ENCODE data around the gene LSM7.

LSM7 gene

DNA sequence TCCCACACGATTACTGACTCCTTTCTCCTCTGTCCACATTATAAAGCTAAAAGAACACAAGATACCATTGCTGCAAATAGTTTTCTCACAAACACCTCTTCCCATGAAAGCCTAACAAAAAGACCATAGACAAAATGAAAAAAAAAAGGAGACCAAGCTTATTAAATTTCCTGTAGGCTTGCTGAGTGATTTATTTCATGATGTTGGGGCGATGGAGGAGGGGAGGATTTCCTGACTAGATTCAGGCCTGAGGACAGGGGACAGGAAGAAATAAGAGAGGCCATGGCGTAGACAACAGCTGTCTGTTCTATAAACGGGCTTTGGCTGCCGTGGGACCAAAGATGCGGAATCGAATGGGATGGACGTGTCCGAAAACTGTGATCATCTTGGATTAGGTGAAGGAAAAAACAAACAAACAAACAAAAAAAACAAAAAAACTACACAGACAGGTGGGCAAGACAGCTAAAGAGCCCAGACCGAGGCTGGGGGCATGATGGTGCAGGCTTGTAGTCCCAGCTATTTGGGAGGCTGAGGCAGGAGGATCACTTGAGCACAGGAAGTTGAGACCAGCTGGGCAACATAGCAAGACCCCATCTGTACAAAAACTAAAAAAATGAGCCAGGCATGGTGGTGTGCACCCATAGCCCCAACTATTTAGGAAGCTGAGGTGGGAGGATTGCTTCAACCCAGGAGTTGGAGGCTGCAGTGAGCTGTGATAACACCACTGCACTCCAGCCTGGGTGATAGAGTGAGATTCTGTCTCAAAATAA, 37.0 kb upstream of the LSM7 start:
- TF ChIP-seq, protein P1, sequence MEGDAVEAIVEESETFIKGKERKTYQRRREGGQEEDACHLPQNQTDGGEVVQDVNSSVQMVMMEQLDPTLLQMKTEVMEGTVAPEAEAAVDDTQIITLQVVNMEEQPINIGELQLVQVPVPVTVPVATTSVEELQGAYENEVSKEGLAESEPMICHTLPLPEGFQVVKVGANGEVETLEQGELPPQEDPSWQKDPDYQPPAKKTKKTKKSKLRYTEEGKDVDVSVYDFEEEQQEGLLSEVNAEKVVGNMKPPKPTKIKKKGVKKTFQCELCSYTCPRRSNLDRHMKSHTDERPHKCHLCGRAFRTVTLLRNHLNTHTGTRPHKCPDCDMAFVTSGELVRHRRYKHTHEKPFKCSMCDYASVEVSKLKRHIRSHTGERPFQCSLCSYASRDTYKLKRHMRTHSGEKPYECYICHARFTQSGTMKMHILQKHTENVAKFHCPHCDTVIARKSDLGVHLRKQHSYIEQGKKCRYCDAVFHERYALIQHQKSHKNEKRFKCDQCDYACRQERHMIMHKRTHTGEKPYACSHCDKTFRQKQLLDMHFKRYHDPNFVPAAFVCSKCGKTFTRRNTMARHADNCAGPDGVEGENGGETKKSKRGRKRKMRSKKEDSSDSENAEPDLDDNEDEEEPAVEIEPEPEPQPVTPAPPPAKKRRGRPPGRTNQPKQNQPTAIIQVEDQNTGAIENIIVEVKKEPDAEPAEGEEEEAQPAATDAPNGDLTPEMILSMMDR (IDR thresholded peaks at IDR 0.05; ENCODE audit: extremely low read depth, missing control alignments) = no peak
- no peak for DNase-seq (ENCODE audit: low spot score)

DNA sequence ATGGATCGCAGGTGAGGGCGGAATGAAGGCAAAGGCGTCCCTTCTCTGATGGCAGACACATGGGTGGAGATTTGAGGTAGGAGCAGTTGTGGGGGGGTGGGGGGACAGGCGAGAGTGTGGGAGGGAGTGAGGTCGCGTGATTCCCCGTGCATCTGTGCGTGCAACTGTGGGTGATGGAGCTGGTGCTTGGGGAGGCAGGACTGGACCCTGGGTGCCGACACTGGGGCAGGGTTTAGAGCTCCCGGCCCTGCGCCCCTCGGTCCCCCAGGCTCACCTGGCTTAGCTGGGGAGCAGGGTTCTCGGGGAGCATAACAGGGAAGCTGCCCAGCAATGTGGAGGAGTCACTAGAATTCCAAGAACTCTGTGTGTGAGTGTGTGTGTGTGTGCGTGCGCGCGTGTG, 35.0 kb upstream of the LSM7 start:
- no peak for DNase-seq (ENCODE audit: low spot score)
- TF ChIP-seq, protein P1 (IDR thresholded peaks at IDR 0.05; ENCODE audit: extremely low read depth, missing control alignments) = no peak

DNA sequence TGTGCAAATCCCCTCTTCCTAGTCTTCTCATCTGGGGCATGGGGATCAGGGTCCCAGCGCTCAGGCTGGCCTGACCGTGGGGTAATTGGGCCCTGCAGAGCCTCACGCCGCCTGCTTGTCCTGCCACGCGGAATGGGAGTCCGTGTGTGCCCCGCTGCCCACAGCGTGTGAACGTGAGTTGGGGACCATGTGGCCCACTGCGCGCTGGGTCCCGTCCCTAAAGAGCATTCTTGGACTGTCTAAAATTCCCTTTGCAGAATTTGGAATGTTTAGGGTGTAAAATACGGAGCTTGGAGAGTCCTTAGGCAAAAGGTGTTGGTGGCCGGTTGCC, 34.5 kb upstream of the LSM7 start:
- no peak for DNase-seq (ENCODE audit: low spot score)
- TF ChIP-seq, protein P1 (IDR thresholded peaks at IDR 0.05; ENCODE audit: extremely low read depth, missing control alignments) = no peak

DNA sequence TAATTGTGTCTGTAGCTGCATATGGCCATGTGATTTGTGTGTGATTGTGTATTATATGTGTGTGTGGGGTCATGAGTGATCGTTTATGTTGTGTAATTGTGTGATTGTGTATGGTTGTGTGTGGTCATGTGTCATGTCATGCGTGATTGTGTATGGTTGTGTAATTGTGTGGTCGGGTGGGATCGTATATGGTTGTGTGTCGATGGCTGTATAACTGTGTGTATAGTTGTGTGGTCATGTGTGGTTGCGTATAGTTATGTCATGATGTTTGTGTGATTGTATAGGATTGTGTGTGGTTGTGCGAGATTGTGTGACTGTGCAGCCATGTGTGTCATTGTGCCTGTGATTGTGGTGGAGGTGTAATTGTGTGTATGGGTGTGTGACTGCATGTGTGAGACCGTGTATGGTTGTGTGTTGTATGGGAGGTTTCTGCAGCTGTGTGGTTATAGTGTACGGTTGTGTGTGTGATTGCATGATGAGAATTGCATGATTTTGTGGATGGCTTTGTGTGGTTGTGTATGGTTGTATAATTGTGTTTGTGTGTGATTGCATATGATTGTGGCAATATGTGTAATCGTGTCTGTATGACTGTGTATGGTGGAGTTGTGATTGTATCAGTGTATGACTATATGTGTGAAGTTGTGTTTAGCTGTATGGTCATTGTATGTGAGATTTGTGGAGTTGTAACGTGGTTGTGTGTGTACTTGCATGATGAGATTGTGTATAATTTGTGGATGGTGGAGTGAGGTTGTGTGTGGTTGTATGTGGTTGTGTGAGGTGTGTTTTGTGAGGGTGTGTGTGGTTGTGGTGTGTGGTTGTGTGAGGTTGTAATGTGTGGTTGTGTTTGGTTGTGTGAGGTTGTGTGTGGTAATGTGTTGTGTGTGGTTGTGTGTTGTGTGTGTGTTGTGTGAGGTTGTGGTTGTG, 33.9 kb upstream of the LSM7 start:
- DNase-seq (ENCODE audit: low spot score) = no peak
- TF ChIP-seq, protein P1 (IDR thresholded peaks at IDR 0.05; ENCODE audit: extremely low read depth, missing control alignments) = no peak

DNA sequence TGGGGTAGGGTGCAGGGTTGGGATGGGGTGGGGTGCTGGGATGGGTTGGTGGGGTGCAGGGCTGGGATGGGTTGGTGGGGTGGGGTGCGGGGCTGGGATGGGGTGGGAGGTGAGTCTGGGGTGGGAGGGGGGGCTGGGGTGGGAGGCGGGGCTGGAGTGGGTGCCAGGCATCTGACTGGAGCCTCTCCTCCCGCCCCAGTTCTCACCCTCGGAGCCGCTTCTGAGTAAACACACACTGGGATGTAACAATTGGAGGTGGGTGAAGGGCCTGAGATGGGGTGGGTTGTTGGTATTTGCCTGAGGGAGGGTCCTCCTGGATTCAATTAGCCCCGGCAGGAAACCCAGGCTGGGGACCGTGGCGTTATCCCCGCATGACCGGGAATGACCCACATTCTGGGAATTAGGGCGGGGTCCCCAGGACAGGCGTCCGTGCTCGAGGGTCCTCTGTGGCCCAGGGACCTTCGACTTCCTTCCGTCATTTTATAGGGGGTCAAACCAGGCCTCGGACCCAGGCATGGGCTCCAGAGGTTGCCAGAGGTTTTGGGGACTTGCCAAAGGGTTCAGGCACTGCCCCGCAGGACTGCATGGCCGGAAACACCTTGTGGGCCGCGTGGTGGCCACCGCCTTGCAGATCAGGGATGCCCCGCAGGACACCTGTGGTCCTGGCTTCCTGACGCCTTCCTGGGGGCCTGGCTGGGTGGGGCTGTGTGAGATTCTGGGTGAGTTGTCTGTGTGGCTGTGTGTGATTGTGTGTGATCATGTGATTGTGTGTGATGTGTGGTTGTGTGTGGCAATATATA, 33.1 kb upstream of the LSM7 start:
- TF ChIP-seq, protein P1 (IDR thresholded peaks at IDR 0.05; ENCODE audit: extremely low read depth, missing control alignments) = no peak
- DNase-seq (ENCODE audit: low spot score) = no peak

DNA sequence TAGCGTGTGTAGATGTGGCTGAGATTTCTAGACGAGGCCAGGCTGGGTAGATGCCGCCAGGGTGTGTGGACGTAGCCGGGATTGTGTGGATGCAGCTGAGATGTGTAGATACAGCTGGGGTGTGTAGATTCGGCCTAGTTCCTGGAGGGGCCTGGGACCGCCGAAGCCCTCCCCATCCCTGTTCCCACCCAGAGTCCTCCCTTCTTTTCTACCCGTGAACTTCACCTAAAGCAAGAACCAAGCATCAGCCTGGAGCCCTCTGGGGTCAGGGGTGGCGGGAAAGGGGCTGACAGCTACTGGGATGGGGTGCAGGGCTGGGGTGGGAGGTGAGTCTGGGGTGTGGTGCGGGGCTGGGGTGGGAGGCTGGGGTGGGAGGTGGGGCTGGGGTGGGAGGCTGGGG, 32.4 kb upstream of the LSM7 start:
- TF ChIP-seq, protein P1 (IDR thresholded peaks at IDR 0.05; ENCODE audit: extremely low read depth, missing control alignments) = no peak
- DNase-seq (ENCODE audit: low spot score) = no peak

Measured in GM20000 (cell line).